ENCODE measurements around the gene TNC. TPM values are rescaled to one million over a fixed set of nuclear protein-coding genes. Genes with fewer than 3 reads are reported as not detected.

The TNC gene
- total and polyA plus RNA-seq, 2 donors (not counting 3 experiments of a cell fraction or from before 2014, with no cell fraction given): 0.29 TPM; not detected in 1

DNA sequence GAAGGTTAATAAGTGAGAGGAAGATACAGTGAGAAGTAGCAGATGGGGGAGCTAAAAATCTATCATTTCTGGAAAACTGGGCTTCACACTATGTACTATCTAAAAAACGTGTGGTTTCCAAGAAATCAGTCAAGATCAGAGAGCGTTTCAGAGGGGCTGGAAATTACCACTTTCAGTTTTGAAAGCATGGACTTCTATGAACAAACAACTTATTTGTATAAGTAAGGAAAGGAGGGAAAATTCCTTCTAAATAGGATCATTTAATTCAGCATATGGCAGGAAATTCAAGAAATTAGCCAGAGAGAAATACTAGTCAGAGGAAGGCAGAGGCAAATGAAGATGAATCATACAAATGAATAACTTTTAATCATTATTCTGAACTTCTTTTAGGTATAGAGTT, 11.3 kb downstream of the TNC start:
- H3K36me3 ChIP-seq (ENCODE audit: control insufficient read depth in 2 of 2, extremely low read depth in 1 of 2, insufficient read depth in 2 of 2, low read length in 2 of 2): no peaks in the 10 kb centered on the region
- no peaks in the 10 kb centered on the region for H3K4me1 ChIP-seq (ENCODE audit: control insufficient read depth, extremely low read depth, insufficient read depth, low read length)
- BruUV-seq (replicated peaks): no TSS peak
- H3K27me3 ChIP-seq (ENCODE audit: control insufficient read depth in 2 of 2, insufficient read depth in 2 of 2, low read length in 2 of 2): no peaks in the 10 kb centered on the region
- no peak overlapping the region for H3K4me2 ChIP-seq (ENCODE audit: insufficient read depth, low read length)
- H3K9me1 ChIP-seq (replicated peaks; ENCODE audit: control insufficient read depth, extremely low read depth, insufficient read depth, low read length): no peaks in the 10 kb centered on the region
- no peaks in the 10 kb centered on the region for H4K20me1 ChIP-seq (replicated peaks; ENCODE audit: control insufficient read depth, extremely low read depth, insufficient read depth, low read length)
- no peak overlapping the region for H2AFZ ChIP-seq (ENCODE audit: low read depth, low read length)
- H3K79me2 ChIP-seq (ENCODE audit: control insufficient read depth, insufficient read depth, low read length): no peaks in the 10 kb centered on the region
- intact Hi-C loops (cut with micrococcal nuclease): no loop called here
- TF ChIP-seq CTCF (IDR thresholded peaks at IDR 0.05; ENCODE audit: extremely low read depth in 1 of 2, insufficient read depth in 1 of 2, low read depth in 1 of 2, low read length in 2 of 2) (no peak), POLR2A (IDR thresholded peaks at IDR 0.05; ENCODE audit: low read depth, low read length) (no peak), GATA2 (IDR thresholded peaks at IDR 0.05; ENCODE audit: insufficient read depth, insufficient read length, low read depth, low read length) (no peak), EZH2 (IDR thresholded peaks at IDR 0.05; ENCODE audit: borderline replicate concordance, low read depth, low read length, severe bottlenecking) (no peak), MAX (IDR thresholded peaks at IDR 0.05; ENCODE audit: insufficient read depth, insufficient read length) (no peak), FOS (IDR thresholded peaks at IDR 0.05; ENCODE audit: borderline replicate concordance, insufficient read depth, low read length) (no peak), JUN (IDR thresholded peaks at IDR 0.05; ENCODE audit: borderline replicate concordance, insufficient read depth, insufficient read length, low read depth) (no peak), POLR2AphosphoS5 (IDR thresholded peaks at IDR 0.05; ENCODE audit: insufficient read depth, low read depth, low read length) (no peak), MYC (IDR thresholded peaks at IDR 0.05; ENCODE audit: low read depth, low read length) (no peak)
- ChIA-PET CTCF (no interaction called here), POLR2A (no interaction called here)
- H3K27ac ChIP-seq (ENCODE audit: insufficient read depth, low read depth, low read length): no peak overlapping the region
- no peak overlapping the region for H3K9ac ChIP-seq (replicated peaks; ENCODE audit: extremely low read depth, insufficient read depth, low read length)
- H3K4me3 ChIP-seq (replicated peaks in 1 of 3; ENCODE audit: insufficient read depth in 1 of 3, low read depth in 1 of 3, low read length in 3 of 3): no peak overlapping the region
- dilution Hi-C loops (cut with MboI; ENCODE audit: extremely low pct_ligation_motif_present, low sequenced_read_pairs): no loop called here
- no peaks in the 10 kb centered on the region for H3K9me3 ChIP-seq (replicated peaks; ENCODE audit: control insufficient read depth, insufficient read depth, low read length)
- DNase-seq (ENCODE audit: low read depth, low spot score): no peak
- FAIRE-seq: no peak

Data from endothelial cell of umbilical vein (primary cell).